GM18502 (cell line): ENCODE results near the gene RPS6KA5.
A peak's percentile ranks its signal among the peaks of the same experiment; 100 is the strongest.
"Not testable (repeated sequence)": the region's sequence is repeated elsewhere in the genome, so short reads cannot be mapped to it uniquely, and the experiment has no call there.

Experiments used
- ATAC-seq: cut with Tn5 transposase; IDR thresholded peaks from one replicate; pipeline ENCODE4 v1.9.1; 2021; ENCODE audit warnings: mild to moderate bottlenecking; ENCODE audit not compliant: unreplicated experiment, poor library complexity

Gene RPS6KA5

DNA sequence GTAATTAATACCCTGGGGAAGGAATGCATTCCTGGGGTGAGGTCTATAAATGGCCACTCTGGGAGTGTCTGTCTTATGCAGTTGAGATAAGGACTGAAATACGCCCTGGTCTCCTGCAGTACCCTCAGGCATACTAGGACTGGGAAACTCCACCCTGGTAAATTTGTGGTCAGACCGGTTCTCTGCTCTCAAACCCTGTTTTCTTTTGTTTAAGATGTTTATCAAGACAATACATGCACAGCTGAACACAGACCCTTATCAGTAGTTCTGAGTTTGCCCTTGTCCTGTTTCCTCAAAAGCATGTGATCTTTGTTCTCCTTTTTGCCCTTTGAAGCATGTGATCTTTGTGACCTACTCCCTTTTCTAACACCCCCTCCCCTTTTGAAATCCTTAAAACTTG, 106.8 kb downstream of the RPS6KA5 start:
- not testable (repeated sequence) for ATAC-seq

DNA sequence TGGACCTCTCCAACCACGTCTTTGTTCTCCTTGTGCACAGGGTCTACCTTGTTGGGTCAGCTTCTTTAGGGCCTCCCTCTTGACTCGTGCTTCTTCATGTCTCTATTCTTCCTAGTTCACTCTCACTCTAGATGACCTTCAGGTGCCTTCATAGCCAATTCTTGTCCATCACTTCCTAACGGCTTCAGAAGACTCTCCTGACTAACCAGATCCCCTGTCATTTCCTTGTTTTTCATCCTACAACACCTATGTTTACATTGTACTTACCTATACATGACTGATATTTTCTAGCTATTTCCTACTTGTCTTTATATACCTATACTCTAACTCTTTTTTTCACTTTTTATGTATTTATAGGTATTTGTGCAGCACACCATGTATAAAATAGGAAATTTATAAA, 117.1 kb downstream of the RPS6KA5 start:
- no peak for ATAC-seq

DNA sequence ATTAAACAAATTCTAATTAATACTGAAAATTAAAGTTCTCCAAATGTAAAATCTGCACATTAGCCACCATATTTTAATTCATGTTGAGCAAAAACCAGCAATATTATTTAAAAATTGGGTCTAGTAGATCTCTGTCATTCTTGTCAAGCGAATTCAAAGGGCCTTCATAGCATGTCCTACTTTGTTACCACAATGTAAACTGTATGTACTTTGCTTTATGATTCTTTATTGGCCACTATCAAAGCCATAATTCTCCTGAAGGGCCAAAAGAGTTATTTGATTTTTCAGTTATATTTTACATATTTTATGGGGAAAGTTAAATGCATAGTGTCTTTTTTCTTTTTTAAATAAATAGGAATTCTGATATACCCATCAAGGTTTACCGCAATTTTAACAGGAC, 117.9 kb downstream of the RPS6KA5 start:
- no peak for ATAC-seq

GRCh38 chr14:90941706-90942105, 118.7 kb downstream of the RPS6KA5 start:
- ATAC-seq, result no peak

- no peak for ATAC-seq
These were observed 120.0 kb downstream of the RPS6KA5 start for GRCh38 chr14:90940318-90940962.

DNA sequence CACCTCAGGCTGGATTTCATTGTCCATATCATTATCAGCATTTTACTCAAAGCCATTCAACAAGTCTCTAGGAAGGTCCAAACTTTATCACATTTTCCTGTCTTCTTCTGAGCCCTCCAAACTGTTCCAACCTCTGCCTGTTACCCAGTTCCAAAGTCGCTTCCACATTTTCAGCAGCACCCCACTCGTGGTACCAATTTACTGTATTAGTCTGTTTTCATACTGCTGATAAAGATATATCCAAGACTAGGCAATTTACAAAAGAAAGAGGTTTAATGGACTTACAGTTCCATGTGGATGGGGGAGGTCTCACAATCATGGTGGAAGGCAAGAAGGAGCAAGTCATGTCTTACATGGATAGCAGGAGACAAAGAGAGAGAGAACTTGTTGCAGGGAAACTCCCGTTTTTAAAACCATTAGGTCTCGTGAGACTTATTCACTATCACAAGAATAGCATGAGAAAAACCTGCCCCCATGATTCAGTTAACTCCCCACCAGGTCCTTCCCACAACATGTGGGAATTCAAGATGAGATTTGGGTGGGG, 121.1 kb downstream of the RPS6KA5 start:
- ATAC-seq, result not testable (repeated sequence)

GRCh38 chr14:90938615-90939014, 121.8 kb downstream of the RPS6KA5 start:
- ATAC-seq, result no peak

DNA sequence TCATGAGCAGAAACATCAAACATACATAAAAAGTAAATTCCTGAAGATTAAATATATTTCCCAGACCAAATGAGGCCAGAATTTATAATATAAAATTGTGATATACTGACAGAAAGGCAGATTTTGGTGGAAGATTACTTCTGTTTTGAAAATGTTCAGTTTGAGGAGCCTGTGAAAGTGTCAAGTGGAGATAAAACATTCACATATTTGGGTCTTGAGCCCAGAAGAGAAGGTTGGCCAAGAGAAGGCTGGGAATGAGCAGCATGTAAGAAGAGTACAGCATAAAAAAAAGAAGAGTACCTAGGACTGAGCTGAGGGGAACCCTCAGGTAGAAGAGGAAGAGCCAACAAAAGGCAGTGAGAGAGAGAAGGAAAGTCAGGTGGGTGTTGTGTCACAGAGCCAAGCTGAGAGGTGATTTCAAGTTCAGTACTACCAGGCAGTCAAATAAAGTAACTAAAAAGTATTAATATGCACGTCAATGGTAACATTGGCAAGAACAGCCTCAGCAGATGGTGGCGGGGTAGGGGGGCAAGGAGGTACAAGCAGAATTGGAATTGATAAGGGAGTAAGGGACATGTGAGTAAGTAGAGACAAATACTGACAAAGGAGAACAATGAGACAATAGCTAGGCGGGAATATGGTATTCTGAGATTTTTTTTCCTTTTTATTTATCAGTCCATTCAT, 123.5 kb downstream of the RPS6KA5 start:
- no peak for ATAC-seq

DNA sequence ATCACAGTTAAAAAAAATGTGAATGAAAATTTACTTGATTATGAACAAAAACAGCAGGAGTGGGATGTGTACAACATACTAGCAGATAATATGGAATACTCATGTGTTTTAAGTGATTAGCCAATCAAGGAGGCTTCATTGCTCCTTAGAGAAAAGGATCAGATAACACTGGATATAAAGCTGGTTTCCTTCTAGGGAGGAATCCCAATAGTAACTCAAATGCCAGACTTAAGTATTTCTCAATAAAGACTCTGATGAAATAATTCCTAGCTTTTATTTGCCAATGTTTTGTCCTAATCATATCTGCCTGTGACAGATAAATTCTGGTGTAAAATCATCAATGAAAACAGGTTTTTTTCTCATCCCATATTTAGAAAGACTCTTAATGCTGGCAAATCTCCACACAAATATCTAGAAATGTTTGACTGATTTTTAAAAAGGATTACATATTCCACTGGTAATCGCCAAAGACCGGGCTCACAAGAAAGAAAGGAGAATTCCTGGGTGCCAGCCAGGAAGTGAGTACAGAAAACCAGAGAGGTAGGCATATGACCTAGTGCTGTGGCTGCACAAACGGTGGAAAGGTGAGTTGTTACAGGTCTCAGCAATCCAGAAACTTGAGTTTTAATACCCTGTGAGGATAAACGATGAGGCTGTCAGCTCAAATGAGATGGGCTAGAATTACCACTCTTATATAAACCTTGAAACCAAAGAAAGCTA, 135.7 kb downstream of the RPS6KA5 start:
- no peak for ATAC-seq

- ATAC-seq, result no peak
These were observed 138.3 kb downstream of the RPS6KA5 start for GRCh38 chr14:90922141-90922540.

GRCh38 chr14:90911121-90911520, 149.3 kb downstream of the RPS6KA5 start:
- no peak for ATAC-seq

GRCh38 chr14:90907178-90907577, 153.3 kb downstream of the RPS6KA5 start:
- ATAC-seq, result no peak

- ATAC-seq, result peak; percentile 89
These were observed 154.9 kb downstream of the RPS6KA5 start for GRCh38 chr14:90905531-90905930.

GRCh38 chr14:90903101-90903500, 157.3 kb downstream of the RPS6KA5 start:
- peak; percentile 64 for ATAC-seq

DNA sequence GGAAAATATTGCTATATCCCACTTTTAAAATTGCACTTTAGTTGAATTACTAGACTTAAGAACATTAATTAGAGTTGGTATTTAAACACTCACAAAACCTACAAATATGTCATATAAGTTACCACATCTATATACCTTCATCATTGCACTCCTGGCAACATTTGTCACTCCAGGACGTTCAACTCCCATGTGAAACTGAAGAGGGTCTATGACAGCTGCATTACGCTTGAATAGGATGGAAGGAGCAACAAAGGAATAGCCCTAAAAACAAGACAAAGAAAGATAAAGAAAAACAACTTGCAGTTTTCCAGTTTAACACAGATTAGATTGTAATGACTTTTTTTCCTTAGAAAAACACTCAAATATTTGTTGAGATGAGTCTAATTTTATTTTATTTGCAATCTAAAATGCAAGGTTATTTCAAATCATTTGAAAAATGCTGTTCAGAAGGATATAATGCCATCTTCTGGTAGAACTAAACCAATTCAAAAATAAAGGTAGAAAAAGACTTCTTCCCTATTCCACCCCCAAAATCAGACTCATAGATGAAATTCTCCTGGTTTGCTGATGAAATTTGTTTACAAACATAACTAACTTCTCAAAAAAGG, 159.9 kb downstream of the RPS6KA5 start:
- no peak for ATAC-seq

DNA sequence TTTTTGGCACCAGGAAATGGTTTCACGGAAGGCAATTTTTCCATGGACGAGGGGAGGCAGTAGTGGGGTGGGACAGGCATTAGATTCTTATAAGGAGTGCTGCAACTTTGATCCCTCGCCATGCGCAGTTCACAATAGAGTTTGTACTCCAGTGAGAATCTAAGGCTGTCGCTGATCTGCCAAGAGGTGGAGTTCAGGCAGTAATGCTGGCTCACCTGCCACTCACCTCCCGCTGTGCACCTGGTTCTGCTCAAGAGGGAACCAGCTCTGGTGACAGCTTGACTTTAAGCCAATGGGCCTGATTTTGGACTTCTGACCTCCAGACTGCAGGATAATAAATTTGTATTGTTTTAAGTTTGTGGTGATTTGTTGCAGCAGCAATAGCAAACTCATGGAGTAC, 163.4 kb downstream of the RPS6KA5 start:
- ATAC-seq, result no peak

GRCh38 chr14:90894241-90894640, 166.2 kb downstream of the RPS6KA5 start:
- no peak for ATAC-seq

GRCh38 chr14:90893510-90893909, 166.9 kb downstream of the RPS6KA5 start:
- no peak for ATAC-seq

GRCh38 chr14:90892970-90893369, 167.5 kb downstream of the RPS6KA5 start:
- ATAC-seq, result no peak

GRCh38 chr14:90891326-90891725, 169.1 kb downstream of the RPS6KA5 start:
- ATAC-seq, result no peak
